HG02870 (cell line): ENCODE results near the gene HYAL1.

Experiments
- ATAC-seq: cut with Tn5 transposase; IDR thresholded peaks from one replicate; pipeline ENCODE4 v1.9.1; 2021; ENCODE audit warnings: mild to moderate bottlenecking, moderate library complexity; ENCODE audit not compliant: unreplicated experiment

HYAL1 gene

DNA sequence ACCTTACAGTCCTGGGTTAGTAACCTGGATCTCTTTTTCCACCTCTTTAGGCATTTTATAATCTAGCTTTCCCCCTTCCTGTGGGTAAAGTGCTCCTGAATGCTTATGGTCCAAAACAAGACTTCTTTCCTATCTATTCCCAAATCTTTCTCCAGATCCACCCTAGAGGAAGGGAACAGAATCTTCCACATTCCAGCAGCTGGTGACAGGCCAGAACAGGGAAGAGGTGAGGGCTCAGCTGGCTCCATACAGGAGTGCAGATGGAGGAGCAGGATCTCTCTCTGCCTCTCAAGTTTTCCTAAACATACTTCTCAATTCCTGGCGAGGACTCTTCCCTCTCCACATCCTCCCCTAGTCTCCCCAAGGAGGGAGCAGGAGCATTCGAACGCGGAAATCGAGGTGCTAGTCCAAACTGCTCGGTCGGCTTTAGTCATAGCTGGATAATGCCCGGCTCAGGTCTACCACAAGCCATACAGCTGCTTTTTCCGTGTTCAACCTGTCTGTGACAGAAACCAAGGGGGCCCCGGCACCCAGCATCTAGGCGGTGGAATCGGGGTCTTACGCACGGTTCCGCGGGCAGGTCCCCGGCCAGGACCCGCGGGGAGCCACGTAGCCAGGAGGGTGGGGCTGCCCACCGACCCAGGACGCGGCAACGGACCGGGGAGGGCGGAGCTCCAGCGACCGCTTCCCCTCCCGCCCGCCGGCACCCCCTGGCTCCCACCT lies 33.2 kb upstream of the HYAL1 start:
- ATAC-seq = peak; percentile 20

DNA sequence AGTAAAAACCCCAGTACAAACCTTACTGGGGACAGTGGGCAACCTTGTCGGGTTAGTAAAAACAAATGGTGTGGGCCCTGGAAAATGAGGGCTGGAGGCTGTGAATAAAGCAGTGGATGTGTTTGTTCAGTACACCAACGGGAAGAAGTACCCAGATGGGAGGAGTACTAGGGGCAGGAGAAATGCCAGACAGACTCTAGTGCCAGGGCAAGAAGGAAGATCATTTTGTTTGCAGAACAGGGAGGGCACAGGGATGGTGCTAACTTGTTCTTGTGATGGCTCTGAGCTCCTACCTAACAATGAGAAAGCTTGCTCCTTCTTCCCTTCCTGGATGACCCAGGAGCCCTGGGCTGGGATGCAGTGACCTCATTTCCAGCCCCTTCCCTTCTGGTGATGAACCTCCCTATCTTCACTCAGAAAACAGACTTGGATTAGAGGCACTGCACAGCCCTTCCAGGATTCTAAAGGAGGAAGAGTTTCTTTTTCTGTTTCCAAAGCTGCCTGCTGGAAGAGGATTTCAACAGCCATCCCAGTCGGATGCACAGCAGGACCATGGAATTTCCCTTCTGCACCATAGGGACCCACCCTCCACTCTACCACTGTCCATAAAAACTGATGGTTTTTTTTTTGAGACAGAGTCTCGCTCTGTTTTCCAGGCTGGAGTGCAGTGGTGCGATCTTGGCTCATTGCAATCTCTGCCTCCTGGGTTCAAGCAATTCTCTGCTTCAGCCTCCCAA lies 31.1 kb upstream of the HYAL1 start:
- no peak for ATAC-seq

DNA sequence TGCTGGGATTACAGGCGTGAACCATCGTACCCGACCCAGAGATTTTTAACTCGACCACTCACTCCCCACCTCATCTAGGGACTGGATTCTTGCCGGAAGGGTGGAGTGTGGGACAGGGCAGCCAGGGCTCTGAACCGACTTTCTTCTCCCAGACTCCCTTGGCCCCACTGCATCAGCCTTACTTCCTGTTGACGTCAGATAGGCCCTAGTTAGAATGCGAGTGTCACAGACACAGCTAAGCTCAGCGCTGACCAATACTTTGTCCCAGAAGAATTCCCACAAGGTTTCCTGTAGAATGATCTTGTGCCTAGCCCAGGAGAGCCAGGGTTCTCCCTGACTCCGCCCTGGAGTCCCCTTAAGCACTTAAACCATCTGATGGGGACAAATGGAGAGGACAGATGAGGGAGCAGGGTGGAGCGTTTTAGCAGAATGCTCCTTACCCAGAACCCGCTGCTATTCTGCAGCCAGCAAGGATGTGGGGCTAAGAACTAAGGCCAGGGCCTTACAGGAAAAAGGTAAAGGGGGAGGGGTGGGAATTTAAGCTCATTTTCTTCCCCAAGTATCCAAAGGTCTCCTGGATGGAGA lies 30.5 kb upstream of the HYAL1 start:
- no peak for ATAC-seq

DNA sequence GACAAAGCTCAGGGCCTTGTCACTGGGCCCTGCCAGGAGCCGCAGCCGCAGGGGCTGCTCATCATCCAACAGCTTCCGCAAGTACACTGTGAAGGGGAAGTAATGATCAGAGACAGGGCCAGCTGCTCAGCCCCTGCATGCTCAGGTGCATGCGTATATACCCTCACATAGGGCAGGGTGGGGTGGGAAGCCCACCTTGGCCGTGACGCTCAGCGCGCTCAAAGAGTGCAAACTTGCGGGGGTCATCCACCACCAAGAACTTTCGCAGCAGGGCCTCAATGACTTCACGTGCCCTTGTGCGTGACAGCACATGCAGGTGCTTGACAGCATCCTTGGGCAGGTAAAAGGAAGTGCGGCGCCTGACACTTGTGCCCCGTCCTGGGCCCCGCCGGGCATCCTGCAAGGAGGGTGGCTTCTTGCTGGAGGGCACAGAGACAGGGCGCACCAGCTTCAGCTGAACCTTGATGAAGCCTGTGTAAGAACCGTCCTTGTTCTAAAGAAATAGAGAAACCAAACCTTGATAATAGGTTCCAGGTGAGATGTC lies 28.1 kb upstream of the HYAL1 start:
- ATAC-seq = no peak

DNA sequence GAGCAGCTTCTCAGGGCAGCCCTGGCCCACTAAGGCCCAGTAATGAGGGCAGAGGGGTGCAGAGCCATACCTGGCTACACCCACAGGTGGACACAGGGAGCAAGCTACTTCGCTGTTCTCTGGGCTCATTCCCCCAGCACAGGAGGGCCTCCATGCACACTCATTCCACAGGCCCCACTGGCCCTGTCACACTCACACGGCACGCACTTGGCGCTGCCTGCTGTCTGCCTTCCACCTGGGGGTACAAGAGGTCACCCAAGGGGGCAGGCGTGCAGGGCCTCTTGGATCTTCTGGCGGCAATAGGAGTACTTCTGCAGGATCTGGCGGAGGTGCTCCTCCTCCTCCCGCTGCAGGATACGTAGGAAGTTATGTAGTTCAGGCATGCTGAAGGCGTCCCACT lies 27.0 kb upstream of the HYAL1 start:
- ATAC-seq = no peak

DNA sequence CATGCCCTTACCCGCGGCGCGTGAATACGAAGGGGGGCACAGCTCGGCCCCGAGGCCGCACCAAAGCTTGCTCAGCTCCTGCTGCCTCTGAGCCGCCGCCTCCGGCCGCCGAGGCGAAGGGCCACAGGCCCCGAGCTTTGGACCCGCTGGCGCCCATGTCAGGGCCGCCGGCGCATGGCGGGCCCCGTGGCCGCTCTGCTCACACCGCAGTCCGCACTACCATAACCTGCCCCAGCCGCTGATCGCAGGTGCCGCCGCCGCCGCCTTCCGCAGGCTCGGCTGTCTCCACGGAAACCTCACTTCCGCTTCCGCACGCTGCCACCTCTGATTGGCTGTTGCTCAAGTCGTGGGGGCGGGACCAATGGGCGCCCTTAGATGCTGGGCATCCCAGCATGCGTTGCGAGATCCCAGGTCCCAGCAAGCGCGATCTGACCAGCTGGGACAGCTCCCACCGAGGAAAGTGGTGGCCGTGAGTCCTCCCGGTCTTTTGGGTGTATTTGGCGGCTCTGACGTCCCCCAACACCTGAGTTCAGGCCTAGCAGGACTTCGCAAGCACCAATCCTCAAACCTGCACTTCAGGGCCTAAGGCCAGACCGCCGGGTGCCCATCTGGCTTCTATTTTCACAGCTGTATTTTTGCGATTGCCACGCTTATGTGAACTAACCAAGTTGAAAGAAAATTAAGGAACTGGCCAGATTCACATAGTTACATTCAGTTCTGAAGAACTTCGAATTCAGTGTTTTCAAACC lies 24.7 kb upstream of the HYAL1 start, which contains the start of gene TUSC2:
Gene TUSC2, minus strand, starts transcription at position 281 of the 749 bp plus-strand sequence. Its CDS starts 124 bp downstream, at position 157.
- peak; percentile 82 for ATAC-seq

DNA sequence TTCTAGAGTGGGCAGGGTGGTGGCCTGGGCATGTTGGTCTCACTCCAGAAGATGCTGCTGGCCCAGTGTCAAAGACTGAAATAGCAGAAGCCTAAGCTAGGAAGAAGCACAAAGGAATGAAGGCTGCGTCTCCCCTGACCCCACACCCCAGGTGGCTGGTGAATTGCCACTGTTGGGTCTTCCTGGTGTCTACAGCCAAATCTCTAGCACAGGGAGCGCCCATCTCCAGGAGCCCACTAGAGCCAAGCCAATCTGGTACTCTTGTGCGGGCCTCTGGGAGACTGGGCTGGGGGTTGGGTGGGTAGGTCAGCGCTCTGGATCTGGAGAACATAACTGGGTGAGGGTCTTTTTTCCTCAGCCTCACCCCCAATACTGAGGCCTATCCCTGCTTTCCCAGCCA lies 23.8 kb upstream of the HYAL1 start:
- no peak for ATAC-seq

DNA sequence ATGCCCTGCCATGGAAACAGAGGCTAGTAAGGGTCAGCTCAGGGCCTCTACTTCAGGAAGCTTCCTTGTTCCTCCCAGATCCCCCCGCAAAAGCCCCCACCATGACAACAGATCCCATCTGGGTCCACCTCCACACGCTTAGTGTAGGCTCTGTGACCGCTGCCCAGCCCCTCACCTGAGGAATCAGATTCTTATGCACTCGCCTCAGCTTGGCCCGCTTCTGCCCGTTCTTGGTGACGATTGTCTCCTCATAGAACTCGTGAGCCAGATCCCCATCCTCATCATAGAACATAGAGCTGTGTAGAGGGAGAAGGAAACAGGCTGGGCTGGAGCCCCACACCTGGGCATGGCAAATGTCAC lies 22.8 kb upstream of the HYAL1 start:
- ATAC-seq = no peak

DNA sequence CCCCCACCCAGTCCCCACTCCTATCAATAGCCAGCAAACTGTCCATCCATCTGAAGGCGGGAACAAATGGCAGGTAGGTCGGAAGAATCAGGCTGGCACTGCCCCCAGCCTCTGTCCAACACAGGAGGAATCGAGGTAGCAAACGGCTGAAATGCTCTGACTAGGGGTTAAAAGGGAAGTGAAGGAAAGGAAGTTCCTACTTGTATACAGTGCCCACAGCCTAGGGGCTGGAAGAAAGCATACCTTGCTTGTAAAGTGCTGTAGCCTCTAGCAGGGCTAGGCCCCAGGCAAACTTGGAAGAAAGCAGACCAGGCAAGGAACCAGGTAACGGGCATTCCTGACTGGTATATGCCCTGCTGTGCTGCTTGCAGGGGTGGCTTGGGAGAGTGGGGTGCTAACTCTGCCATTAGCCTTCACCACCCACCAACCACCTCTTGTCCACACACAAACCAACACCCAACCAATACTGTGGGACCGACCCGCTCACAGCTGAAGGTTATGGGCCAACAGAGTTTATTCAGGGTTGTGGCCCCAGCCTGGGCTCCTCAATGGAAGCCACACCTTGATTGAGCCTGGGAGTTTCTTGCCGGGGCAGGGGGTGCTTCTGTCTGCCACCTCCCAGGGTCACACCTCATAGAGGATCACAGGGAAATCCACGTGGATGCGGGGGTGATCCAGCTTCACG lies 22.3 kb upstream of the HYAL1 start:
- no peak for ATAC-seq

DNA sequence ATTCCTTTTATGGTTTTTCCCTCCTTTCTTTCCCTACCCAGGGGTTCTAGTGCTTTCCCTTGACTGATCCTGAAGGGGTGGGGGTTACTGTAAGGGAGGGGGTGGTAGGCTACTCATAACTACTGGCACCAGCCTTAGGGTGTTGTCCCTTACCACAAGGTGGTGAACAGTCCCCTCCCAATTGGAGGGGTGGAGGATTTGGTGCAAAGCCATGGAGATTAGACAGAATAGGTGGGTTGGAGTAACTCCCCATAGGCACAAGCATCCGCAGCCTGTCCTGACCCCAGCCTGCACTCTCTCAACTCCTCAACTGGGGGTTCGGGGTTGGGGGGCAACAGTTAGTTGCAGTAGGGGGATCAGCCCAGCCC lies 21.7 kb upstream of the HYAL1 start:
- no peak for ATAC-seq

DNA sequence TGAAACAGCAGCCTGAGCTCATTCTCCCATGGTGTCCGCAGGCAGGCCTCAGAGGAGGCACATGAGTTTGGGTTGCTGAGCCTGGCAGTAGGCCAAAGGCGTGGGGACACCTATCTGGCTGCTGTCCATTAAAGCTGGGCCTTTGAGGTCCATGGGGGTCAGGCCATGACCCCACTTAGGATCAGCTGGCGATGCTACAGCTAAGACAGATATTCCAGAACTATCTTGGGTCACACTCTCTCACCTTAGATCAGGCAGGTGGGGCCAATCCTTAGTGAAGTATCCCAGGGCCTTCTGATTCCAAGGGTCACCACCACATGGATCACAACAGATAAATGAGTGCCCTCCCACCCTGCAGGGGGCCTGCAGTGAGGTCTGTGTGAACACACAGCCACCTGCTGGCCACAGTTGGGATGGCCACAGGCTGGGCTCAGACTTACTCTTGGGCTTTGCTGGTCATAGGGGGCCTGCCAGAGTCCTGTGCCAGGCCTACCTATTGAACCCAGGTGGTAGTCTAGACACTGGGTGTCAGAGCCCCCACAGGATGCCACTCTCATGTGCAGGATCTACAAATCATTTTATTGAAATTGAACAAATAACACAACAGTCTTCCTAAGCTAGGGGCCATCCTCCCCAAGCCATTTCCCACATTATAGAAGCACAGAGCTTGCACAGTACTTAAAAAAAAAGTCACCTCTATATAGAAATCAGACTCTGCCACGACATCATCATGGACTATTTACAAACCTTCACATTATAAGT lies 21.2 kb upstream of the HYAL1 start:
- no peak for ATAC-seq

DNA sequence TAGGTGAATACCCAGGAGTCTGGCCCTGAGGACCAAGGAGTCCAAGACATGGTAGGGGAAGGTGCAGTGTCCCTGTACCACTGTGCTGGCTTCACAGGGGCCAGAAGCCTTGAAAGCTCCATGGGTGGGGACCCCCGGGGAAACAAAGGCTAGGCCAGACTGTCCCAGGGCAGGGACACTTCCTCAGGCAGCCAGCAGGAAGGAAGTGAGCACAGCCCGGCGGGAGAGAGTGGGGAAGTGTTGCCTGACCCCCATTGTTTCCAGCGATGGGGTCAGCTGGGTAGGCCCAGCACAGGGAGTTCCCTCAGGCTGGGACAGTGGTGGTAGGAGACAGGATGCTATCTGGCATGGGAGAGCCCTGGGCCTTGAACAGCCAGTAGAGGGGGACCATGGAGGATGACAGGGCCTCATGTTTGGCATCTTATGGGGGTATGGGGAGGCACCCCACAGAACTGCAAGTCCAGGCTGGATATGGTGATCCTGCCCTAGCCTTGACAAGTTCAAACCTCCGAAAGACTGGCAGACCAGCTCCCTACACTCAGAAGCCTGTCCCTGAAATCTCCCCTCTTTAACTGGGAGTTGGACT lies 20.3 kb upstream of the HYAL1 start:
- no peak for ATAC-seq

DNA sequence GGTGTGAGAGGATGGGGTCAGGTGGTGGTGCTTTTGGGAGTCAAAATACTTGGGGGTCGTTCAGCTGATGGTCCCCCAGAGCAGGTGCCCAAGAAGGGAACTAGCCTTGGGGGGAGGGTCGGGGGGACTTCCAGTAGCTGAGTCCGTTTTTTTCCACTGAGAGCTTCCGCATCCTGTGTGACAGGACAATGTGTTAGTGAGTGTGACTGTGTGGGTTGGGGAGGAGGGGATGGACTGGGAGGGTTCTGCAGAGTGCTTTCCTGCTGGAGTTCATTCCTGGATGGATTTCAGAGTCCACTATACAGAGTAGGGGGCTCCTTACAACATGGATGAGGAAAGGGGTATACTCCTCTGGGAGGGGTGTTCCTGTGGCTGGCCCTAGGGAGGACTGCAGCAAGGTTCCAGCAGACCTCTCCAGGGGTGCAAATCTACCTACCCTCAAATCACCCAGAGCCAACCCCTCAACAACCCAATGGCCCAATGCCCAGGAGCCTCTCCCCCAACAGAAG lies 19.8 kb upstream of the HYAL1 start:
- ATAC-seq = no peak

DNA sequence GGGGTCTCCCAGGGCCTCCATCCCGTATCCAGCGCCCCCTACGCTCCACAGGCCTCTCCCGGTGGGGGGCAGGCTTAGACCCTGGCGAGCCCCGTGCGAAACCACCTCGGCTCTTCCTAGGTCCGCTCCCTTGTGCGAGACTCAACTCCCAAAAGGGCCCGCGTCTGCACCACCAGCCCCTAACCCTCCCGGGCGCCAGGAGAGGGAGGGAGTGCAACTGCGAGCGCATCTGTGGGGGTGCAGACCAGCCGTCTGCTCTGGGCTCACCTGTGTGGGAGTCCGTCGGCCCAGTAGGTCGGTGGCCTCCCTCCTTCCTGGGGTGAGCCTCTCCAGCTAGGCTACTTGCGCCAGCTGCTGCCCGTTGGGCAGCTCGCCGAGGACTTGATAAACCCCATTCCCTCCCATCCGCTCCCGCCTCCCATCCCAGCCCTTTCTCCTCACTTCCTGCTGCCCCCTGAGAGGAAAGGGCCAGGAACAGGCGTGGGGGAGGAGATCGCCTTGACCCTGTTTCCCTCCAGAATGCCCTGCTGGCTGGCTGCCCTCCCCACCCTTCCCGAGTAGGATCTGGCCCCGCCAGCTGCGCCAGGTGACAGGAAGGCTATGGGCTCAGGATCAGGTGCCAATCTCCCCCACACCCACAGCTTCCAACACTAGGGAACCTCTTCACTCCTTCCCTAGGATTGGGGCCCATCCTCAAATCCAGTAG lies 19.2 kb upstream of the HYAL1 start, which contains the start of gene HYAL2:
Gene HYAL2, minus strand, starts transcription at position 360 of the 706 bp plus-strand sequence. CDS start 2,256 bp downstream, outside the sequence.
- no peak for ATAC-seq

DNA sequence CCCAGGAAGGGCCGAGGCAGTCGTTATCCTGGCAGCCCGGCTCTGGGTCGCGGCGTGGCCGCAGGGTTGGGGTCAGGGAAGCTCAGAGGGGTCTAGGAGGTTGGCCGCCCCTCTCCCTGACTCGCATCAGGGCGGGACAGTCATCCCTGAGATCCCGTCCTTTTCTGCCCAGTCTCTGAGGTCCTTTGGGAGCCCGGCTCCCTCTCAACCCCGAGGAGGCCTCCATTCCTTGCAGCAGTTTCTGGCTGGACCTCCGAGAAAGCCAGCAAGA lies 18.7 kb upstream of the HYAL1 start:
- ATAC-seq = no peak

DNA sequence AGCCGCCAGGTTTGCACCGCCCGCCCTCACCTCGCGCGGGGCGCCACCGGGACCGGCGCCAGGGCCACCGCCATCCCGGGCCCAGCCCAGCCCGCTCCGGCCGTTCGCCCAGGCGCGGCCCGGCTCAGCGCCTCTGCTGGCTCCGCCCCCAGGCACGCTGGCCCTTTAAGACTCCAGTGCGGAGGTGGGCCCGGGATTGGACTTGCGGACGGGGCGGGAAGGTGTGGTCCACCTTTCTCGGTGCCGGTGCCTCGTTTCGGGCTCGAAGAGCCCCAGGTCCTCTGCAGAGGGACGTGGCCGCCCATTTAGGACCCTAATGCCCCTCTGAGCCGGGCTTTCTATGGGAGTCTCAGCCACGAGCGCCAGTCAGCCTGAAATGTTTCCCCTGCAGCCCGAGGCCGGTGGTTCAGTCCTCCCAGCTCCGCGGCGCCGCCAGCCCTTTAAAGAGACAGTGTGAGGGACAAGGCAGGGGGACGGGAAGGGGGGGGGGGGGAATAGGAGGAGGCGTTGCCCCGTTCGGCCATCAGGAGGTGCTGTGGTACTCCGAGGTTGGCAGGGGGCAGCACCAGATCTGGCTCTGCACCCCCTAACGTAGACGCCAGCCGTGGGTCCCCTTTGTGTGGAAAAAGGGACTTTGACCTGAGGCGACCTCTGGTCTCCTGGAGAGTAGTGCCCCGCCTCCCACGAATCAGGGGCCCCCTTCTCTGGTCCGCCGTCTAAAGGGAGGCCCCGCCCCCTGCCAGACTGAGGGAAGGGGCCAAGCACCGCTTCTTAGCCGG lies 18.2 kb upstream of the HYAL1 start:
- ATAC-seq = peak; percentile 73

DNA sequence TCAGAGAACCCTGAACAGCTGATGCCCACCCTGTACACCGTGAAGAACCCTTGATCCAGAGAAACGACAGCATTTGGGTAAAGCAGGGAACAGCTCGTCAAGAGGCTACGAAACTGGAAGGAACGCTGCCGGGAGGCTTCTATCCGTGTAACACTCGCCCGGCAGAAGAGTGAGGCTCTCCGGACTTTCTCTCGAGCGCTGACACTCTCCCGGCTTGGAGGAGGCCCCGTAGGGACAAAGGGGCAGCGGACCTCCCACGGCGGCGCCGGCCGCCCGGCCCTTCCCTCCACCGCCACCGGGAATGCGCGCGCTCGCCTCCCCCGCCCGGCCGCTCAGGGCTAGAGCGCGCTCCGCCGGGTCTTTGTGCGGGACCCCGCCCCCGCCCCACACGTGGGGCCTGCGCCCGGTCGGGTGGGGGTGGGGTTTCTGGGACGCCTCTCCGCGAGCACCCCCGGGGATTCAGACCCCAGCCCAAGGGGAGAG lies 17.5 kb upstream of the HYAL1 start:
- peak; percentile 47 for ATAC-seq
